WTC11 (cell line): ENCODE data around the gene AATK. TPM values are rescaled to one million over a fixed set of nuclear protein-coding genes. Genes with fewer than 3 reads are reported as not detected.

Experiments
- ATAC-seq: fragments of 200-7000 bp; cut with Tn5 transposase; 2 replicates; pipeline ENCODE4 v1.10.0; 2021; ENCODE audit warnings: mild to moderate bottlenecking, moderate library complexity
- CTCF ChIA-PET: fragments of 300-600 bp; sonication (Branson Sonifier 250); formaldehyde crosslinking; loops from one replicate; lab custom pipeline; 2021; ENCODE audit warnings: antibody characterized with exemption; lab: Charles Lee
- POLR2A ChIA-PET: fragments of 350-600 bp; sonication (Branson Sonifier 250); formaldehyde crosslinking; loops from one replicate; lab custom pipeline; 2021; ENCODE audit warnings: antibody characterized with exemption; lab: Charles Lee
- DNase-seq: peaks from one replicate; pipeline ENCODE4 v3.0.0; 2021; ENCODE audit warnings: low spot score
- H3K27ac Mint-ChIP-seq: 2 replicates; pipeline ENCODE4 v1.8.0; 2021; ENCODE audit warnings: mixed read lengths
- H3K27me3 Mint-ChIP-seq: 2 replicates; pipeline ENCODE4 v1.8.0; 2021; ENCODE audit warnings: low read depth, mild to moderate bottlenecking, moderate library complexity, mixed read lengths
- H3K36me3 Mint-ChIP-seq: 2 replicates; pipeline ENCODE4 v1.8.0; 2021; ENCODE audit warnings: mixed read lengths
- H3K4me1 Mint-ChIP-seq: 2 replicates; pipeline ENCODE4 v1.8.0; 2022; ENCODE audit warnings: mixed read lengths
- H3K4me3 Mint-ChIP-seq: 2 replicates; pipeline ENCODE4 v1.8.0; 2021; ENCODE audit warnings: mild to moderate bottlenecking, moderate library complexity, mixed read lengths
- H3K9me3 Mint-ChIP-seq: 2 replicates; pipeline ENCODE4 v1.8.0; 2021; ENCODE audit warnings: mixed read lengths
- AFF4 ChIP-seq: sonication (generic); formaldehyde crosslinking; IDR thresholded peaks from 2 replicates; pipeline ENCODE4 v1.8.1; 2023; ENCODE audit warnings: mild to moderate bottlenecking, missing genetic modification reagents, borderline replicate concordance
- CTCF ChIP-seq: fragments of 200-600 bp; IDR thresholded peaks from 2 replicates; pipeline ENCODE4 v1.8.0; 2022; ENCODE audit warnings: antibody characterized with exemption
- GABPB1 ChIP-seq: sonication (generic); formaldehyde crosslinking; IDR thresholded peaks from 2 replicates; pipeline ENCODE4 v1.8.1; 2023; ENCODE audit warnings: mild to moderate bottlenecking, missing genetic modification reagents
- HMGA2 ChIP-seq: fragments of 250-450 bp; sonication (Bioruptor Pico); IDR thresholded peaks from 2 replicates; pipeline ENCODE4 v1.4.0; 2021; ENCODE audit warnings: mild to moderate bottlenecking, moderate library complexity
- OVOL2 ChIP-seq: fragments of 250-450 bp; sonication (Bioruptor Pico); IDR thresholded peaks from 2 replicates; pipeline ENCODE4 v1.9.0; 2021; ENCODE audit warnings: mild to moderate bottlenecking, borderline replicate concordance
- SMAD4 ChIP-seq: sonication (generic); formaldehyde crosslinking; IDR thresholded peaks from 2 replicates; pipeline ENCODE4 v1.8.0; 2022; ENCODE audit warnings: mild to moderate bottlenecking, missing genetic modification reagents
- SOX15 ChIP-seq: fragments of 250-450 bp; sonication (Bioruptor Pico); IDR thresholded peaks from 2 replicates; pipeline ENCODE4 v1.9.0; 2021; ENCODE audit warnings: mild to moderate bottlenecking
- SP1 ChIP-seq: sonication (generic); formaldehyde crosslinking; conservative IDR thresholded peaks from 2 replicates; pipeline ENCODE4 v1.8.1; 2022; ENCODE audit warnings: missing genetic modification reagents
- ZMAT4 ChIP-seq: fragments of 250-450 bp; sonication (Bioruptor Pico); IDR thresholded peaks from 2 replicates; pipeline ENCODE4 v1.9.0; 2021; ENCODE audit warnings: mild to moderate bottlenecking
- ZNF263 ChIP-seq: sonication (generic); formaldehyde crosslinking; IDR thresholded peaks from 2 replicates; pipeline ENCODE4 v1.8.1; 2022; ENCODE audit warnings: low read depth, mild to moderate bottlenecking, moderate library complexity, missing genetic modification reagents
- ZNF425 ChIP-seq: fragments of 250-450 bp; sonication (Bioruptor Pico); conservative IDR thresholded peaks from 2 replicates; pipeline ENCODE4 v1.9.0; 2021; ENCODE audit warnings: mild to moderate bottlenecking
- total RNA-seq: library from RNA; stranded (reverse); gene quantifications from 3 replicates; pipeline ENCODE4 v1.2.3, GENCODE V29; 2021
- TF ChIP-seq, protein P1 (sequence below): sonication (generic); formaldehyde crosslinking; conservative IDR thresholded peaks from 2 replicates; pipeline ENCODE4 v1.8.1; 2022; ENCODE audit warnings: mild to moderate bottlenecking, missing genetic modification reagents
- TF ChIP-seq, protein P2 (sequence below): sonication (generic); formaldehyde crosslinking; IDR thresholded peaks from 2 replicates; pipeline ENCODE4 v1.8.0; 2023; ENCODE audit warnings: missing genetic modification reagents
- TF ChIP-seq, protein P3 (sequence below): fragments of 250-450 bp; sonication (Bioruptor Pico); IDR thresholded peaks from 2 replicates; pipeline ENCODE4 v1.8.0; 2021; ENCODE audit warnings: mild to moderate bottlenecking
- TF ChIP-seq, protein P4 (sequence below): fragments of 250-450 bp; sonication (Bioruptor Pico); IDR thresholded peaks from 2 replicates; pipeline ENCODE4 v1.9.0; 2021; ENCODE audit warnings: moderate library complexity, mild to moderate bottlenecking, inconsistent platforms, borderline replicate concordance
- TF ChIP-seq, protein P5 (sequence below): sonication (generic); formaldehyde crosslinking; IDR thresholded peaks from 2 replicates; pipeline ENCODE4 v1.8.1; 2023; ENCODE audit warnings: mild to moderate bottlenecking, missing genetic modification reagents

The AATK gene
- total RNA-seq, 1 experiment from 2014 or later = 2.9 TPM

- TF ChIP-seq, protein P1, sequence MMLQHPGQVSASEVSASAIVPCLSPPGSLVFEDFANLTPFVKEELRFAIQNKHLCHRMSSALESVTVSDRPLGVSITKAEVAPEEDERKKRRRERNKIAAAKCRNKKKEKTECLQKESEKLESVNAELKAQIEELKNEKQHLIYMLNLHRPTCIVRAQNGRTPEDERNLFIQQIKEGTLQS (CRISPR knock-in tag) = no peak
Measured at GRCh38 chr17:81130385-81131361, 35.3 kb downstream of the AATK start (continued).

GRCh38 chr17:81129711-81130367, 36.2 kb downstream of the AATK start:
- Mint-ChIP-seq H3K9me3 (no peaks in the 10 kb centered on the region), H3K27me3 (no peaks in the 10 kb centered on the region), H3K36me3 (no peaks in the 10 kb centered on the region)
- POLR2A ChIA-PET = no interaction called here
- TF ChIP-seq, protein P2, sequence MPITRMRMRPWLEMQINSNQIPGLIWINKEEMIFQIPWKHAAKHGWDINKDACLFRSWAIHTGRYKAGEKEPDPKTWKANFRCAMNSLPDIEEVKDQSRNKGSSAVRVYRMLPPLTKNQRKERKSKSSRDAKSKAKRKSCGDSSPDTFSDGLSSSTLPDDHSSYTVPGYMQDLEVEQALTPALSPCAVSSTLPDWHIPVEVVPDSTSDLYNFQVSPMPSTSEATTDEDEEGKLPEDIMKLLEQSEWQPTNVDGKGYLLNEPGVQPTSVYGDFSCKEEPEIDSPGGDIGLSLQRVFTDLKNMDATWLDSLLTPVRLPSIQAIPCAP = no peak
- TF ChIP-seq ZMAT4 (CRISPR knock-in tag) (no peak), CTCF (no peak)
- TF ChIP-seq, all 79 proteins: peak for 0
- Mint-ChIP-seq H3K4me3 (no peak overlapping the region), H3K4me1 (no peaks in the 10 kb centered on the region), H3K27ac (no peak overlapping the region)
- DNase-seq (no peak), ATAC-seq (no peak)
- CTCF ChIA-PET = interaction anchor here (0.6 to 4.4 kb wide), 15 partner anchors 9 to 125 kb away, joined by 3 to 23 read pairs (median 4); partner anchors contain the start of genes CEP131, NDUFAF8 and TEPSIN

GRCh38 chr17:81129289-81129688, 36.7 kb downstream of the AATK start:
- DNase-seq = peak; percentile 52
- POLR2A ChIA-PET = no interaction called here
- H3K4me3 Mint-ChIP-seq = no peak overlapping the region
- peak; percentile 20 for ATAC-seq
- no peaks in the 10 kb centered on the region for H3K9me3 Mint-ChIP-seq
- CTCF ChIA-PET = interaction anchor here (0.6 to 2.0 kb wide), 14 partner anchors 9 to 126 kb away, joined by 3 to 9 read pairs (median 4); partner anchors contain the start of genes CEP131, NDUFAF8 and TEPSIN
- H3K27ac Mint-ChIP-seq = no peak overlapping the region; the same call in 1 of the 2 replicates
- H3K4me1 Mint-ChIP-seq = no peaks in the 10 kb centered on the region
- no peaks in the 10 kb centered on the region for H3K27me3 Mint-ChIP-seq
- no peaks in the 10 kb centered on the region for H3K36me3 Mint-ChIP-seq
- TF ChIP-seq AFF4 (CRISPR knock-in tag) (no peak), SMAD4 (CRISPR knock-in tag) (no peak), ZNF425 (CRISPR knock-in tag) (no peak), SP1 (CRISPR knock-in tag) (no peak), SOX15 (no peak), GABPB1 (CRISPR knock-in tag) (no peak), HMGA2 (CRISPR knock-in tag) (no peak), ZNF263 (CRISPR knock-in tag) (no peak), OVOL2 (CRISPR knock-in tag) (no peak)
- TF ChIP-seq, protein P3, sequence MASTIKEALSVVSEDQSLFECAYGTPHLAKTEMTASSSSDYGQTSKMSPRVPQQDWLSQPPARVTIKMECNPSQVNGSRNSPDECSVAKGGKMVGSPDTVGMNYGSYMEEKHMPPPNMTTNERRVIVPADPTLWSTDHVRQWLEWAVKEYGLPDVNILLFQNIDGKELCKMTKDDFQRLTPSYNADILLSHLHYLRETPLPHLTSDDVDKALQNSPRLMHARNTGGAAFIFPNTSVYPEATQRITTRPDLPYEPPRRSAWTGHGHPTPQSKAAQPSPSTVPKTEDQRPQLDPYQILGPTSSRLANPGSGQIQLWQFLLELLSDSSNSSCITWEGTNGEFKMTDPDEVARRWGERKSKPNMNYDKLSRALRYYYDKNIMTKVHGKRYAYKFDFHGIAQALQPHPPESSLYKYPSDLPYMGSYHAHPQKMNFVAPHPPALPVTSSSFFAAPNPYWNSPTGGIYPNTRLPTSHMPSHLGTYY (CRISPR knock-in tag) = no peak
- TF ChIP-seq, protein P4, sequence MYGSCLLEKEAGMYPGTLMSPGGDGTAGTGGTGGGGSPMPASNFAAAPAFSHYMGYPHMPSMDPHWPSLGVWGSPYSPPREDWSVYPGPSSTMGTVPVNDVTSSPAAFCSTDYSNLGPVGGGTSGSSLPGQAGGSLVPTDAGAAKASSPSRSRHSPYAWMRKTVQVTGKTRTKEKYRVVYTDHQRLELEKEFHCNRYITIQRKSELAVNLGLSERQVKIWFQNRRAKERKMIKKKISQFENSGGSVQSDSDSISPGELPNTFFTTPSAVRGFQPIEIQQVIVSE (CRISPR knock-in tag) = no peak
- TF ChIP-seq, protein P5, sequence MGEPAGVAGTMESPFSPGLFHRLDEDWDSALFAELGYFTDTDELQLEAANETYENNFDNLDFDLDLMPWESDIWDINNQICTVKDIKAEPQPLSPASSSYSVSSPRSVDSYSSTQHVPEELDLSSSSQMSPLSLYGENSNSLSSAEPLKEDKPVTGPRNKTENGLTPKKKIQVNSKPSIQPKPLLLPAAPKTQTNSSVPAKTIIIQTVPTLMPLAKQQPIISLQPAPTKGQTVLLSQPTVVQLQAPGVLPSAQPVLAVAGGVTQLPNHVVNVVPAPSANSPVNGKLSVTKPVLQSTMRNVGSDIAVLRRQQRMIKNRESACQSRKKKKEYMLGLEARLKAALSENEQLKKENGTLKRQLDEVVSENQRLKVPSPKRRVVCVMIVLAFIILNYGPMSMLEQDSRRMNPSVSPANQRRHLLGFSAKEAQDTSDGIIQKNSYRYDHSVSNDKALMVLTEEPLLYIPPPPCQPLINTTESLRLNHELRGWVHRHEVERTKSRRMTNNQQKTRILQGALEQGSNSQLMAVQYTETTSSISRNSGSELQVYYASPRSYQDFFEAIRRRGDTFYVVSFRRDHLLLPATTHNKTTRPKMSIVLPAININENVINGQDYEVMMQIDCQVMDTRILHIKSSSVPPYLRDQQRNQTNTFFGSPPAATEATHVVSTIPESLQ = no peak
